Cardiac fibroblast (primary cell): ENCODE data around the gene CCDC149.
A peak's percentile ranks its signal among the peaks of the same experiment; 100 is the strongest.

Experiments used
- DNase-seq, 2 donors: peaks; one replicate each; pipeline versions ENCODE4 v3.0.0 to v3.0.0-alpha.2; 2010; ENCODE audit warnings: low read depth in 2 of 2
- H3K4me3 ChIP-seq, 2 donors: replicated peaks in 1 of 2; 1 replicate in 1 of 2; 2 replicates in 1 of 2; pipeline ENCODE4 v1.5.1; 2011; ENCODE audit warnings: low read depth in 2 of 2, low read length in 2 of 2, mild to moderate bottlenecking in 2 of 2, moderate library complexity in 1 of 2
- TF ChIP-seq, protein P1 (sequence below): IDR thresholded peaks from one replicate; pipeline ENCODE4 v1.5.1; 2011; ENCODE audit warnings: low read depth, mild to moderate bottlenecking, low read length, inconsistent platforms

CCDC149 gene

DNA sequence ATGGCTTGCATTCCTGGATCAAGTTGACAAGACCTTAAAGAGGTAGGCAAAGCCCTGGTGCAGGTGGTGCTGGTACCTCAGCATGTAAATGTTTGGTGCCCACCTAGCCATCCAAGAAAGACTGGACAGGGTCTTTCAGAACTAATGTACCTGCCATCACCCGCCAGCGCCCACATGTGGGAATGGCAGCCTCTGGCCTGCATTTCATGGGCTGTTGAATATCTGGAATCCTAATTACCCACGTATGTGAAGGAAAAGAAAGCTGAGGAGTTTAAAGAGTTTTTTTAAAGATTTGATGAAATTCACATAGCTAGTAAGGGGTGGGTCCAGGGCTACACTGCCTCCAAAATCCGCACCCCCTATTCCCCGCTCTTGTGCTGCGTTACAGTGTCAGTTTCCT lies 8.6 kb upstream of the CCDC149 start:
- no peak overlapping the region for H3K4me3 ChIP-seq
- DNase-seq = no peak
- TF ChIP-seq, protein P1, sequence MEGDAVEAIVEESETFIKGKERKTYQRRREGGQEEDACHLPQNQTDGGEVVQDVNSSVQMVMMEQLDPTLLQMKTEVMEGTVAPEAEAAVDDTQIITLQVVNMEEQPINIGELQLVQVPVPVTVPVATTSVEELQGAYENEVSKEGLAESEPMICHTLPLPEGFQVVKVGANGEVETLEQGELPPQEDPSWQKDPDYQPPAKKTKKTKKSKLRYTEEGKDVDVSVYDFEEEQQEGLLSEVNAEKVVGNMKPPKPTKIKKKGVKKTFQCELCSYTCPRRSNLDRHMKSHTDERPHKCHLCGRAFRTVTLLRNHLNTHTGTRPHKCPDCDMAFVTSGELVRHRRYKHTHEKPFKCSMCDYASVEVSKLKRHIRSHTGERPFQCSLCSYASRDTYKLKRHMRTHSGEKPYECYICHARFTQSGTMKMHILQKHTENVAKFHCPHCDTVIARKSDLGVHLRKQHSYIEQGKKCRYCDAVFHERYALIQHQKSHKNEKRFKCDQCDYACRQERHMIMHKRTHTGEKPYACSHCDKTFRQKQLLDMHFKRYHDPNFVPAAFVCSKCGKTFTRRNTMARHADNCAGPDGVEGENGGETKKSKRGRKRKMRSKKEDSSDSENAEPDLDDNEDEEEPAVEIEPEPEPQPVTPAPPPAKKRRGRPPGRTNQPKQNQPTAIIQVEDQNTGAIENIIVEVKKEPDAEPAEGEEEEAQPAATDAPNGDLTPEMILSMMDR = no peak

DNA sequence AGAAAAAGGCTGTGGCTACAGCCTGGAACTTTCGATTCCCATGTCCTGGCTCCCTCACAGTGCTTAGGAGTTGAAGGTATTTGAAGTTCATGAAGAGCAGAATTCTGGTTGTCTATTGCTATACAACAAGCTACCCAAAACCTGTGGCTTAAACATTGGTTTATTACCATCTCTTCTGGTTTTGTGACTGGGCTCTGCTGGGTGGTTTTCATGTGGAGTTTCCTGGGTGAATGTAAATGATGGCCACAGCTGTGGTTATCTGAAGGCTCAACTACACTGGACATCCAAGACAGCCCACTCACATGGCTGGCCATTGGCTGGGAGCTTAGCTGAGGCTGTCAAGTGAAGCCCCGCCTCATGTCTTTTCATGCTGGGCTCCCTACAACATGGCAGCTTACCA lies 7.2 kb upstream of the CCDC149 start:
- no peak overlapping the region for H3K4me3 ChIP-seq
- TF ChIP-seq, protein P1 = no peak
- no peak for DNase-seq

DNA sequence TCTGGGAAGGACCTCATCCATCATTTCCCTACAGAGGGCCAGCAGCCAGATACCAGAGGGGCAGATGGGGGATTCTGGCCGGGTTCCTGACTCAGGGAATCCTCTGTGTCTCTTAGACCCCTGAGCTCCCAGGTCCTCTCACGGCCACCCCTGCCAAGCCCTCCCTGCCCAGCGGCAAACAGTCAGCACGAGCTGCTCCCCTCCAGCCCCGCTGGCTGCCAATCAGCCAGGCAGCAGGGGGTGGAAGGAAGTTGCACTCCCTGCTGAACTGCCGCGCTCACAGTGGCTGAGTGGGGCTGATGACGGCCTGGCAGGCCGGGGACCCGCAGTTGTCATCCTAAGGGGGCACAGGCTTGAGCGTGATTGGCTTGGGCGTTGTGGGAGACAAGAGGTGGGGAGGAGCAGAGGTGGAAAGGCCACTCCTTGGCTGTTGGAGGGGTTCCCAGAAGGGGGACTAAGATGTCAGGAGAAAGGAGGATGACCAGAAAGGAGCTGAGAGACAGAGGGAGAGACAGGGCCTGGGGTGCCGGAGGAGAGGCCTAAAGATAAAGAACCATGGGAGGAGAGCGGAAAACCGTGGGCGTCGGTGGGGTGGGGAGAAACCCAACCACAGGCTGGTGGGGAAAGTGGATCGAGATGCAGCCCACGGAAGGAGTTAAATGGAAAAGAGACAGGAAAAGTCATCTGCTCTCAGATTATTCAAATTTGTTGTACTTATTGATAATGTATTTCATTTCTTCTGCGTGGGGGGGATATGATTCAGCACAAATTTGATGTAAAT lies 4.4 kb upstream of the CCDC149 start:
- TF ChIP-seq, protein P1 = no peak
- H3K4me3 ChIP-seq = no peak overlapping the region
- no peak for DNase-seq

DNA sequence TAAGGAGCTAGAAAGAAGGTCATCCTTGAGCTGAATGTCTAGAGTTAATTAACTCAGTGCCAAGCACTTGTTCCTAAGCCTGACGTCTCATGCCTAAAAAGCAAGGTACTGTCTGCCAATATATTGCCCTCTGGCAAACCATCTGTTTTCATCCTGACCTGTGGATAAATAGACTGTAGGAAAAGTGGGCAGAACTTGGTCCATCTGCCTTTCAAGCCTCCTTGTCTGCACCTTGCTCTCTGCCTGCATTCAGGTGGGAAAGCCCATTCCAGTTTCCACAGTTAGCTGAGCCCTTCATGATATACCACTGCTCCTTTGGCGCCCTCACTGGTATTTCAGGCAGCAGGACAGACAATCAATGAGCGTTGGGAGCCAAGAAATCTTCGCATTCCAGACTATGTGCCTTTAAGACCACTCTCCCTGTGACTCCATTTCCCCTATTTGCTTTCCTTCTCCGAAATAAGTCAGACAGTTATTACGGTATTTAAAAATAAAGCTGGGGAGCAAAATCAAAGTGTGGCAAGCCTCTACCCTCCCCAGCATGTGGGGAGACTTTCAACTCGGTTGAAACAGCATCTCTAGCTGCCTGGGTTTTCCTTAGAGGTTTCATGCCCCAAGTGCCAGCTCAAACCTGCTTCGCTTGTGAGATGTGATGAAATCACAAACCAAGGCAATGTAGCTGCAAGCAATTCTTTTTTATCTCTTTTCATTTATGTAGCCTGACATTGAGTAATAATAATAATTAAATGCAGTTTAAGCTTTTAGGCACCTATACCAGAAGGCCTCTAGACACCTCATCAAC lies 2.5 kb upstream of the CCDC149 start:
- peak; percentile 18 to 26 for DNase-seq
- TF ChIP-seq, protein P1 = no peak
- H3K4me3 ChIP-seq = no peak overlapping the region

DNA sequence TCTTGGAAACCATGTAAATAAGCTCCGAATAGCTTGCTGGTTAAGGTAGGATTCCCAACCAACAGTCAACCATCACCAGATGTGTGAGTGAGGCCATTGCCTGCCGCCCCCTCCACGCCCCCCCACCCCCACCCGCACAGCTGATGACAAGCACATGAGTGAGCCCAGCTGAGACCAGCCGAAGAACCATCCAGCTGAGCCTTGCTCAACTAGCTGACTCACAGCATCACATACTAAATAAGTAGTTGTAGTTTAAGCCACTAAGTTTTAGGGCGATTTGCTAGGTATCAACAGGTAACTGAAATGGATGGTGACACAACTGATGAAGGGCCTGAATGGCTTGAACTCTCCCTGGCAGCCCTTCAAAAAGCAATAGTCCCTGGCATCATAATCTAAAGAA lies 1.6 kb upstream of the CCDC149 start:
- TF ChIP-seq, protein P1 = no peak
- DNase-seq = peak in 1 of 2 donors; percentile 17

DNA sequence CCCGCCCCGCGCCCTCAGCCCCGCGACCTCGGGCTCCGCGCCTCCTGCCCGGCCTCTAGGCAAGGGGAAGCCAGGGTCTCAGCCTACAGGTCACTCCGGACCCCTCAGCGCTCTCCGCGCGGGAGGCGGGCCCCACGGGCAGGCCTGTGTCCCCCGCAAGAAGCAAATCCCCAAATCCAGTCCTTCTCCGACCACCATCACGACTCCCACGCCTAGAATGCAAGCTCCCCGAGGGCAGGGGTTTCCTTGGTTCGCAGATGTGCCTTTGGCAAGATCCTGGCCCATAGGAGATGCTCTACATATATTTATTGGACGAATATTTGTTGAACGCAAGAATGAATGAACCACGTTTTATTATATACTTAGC lies 260 bp upstream of the CCDC149 start:
- TF ChIP-seq, protein P1 = no peak
- H3K4me3 ChIP-seq = peak overlapping the region; percentile 53 to 61
- peak in 1 of 2 donors; percentile 12 for DNase-seq

More for the DNA sequence above, 1.6 kb upstream of the CCDC149 start:
- no peak overlapping the region for H3K4me3 ChIP-seq
